CD14-positive monocyte (primary cell): ENCODE results near the gene HAUS2. TPM values are rescaled to one million over a fixed set of nuclear protein-coding genes. Genes with fewer than 3 reads are reported as not detected.

ENCODE experiments used
- DNase-seq, 3 donors: peaks; one replicate each; pipeline ENCODE4 v3.0.0-alpha.2; 2011 to 2022
- H2AFZ ChIP-seq: 2 replicates; pipeline ENCODE4 v1.6.0; 2012; ENCODE audit warnings: mild to moderate bottlenecking, low read depth, low read length, inconsistent platforms; ENCODE audit not compliant: insufficient read depth, poor library complexity, severe bottlenecking
- H3K27ac ChIP-seq, 2 donors: 1 replicate in 1 of 2; 2 replicates in 1 of 2; pipeline ENCODE4 v1.5.1; 2012 to 2013; ENCODE audit warnings: low read length in 2 of 2, control low read depth in 1 of 2, inconsistent platforms in 1 of 2, low read depth in 1 of 2, mild to moderate bottlenecking in 1 of 2
- H3K27me3 ChIP-seq, 2 donors: one replicate each; pipeline versions ENCODE4 v1.6.0 to v1.6.1; 2011 to 2013; ENCODE audit warnings: low read length in 2 of 2; ENCODE audit not compliant: control insufficient read depth in 2 of 2, insufficient read depth in 2 of 2
- H3K36me3 ChIP-seq, 2 donors: replicated peaks in 1 of 2; 1 replicate in 1 of 2; 2 replicates in 1 of 2; pipeline versions ENCODE4 v1.5.1 to v1.6.1; 2012 to 2013; ENCODE audit warnings: low read length in 2 of 2, control low read depth in 1 of 2, inconsistent platforms in 1 of 2, mild to moderate bottlenecking in 1 of 2; ENCODE audit not compliant: insufficient read depth in 2 of 2, control insufficient read depth in 1 of 2
- H3K4me1 ChIP-seq, 2 donors: 1 replicate in 1 of 2; 2 replicates in 1 of 2; pipeline versions ENCODE4 v1.5.1 to v1.6.1; 2012 to 2013; ENCODE audit warnings: low read length in 2 of 2, control low read depth in 1 of 2, inconsistent platforms in 1 of 2, mild to moderate bottlenecking in 1 of 2, moderate library complexity in 1 of 2; ENCODE audit not compliant: insufficient read depth in 2 of 2, control insufficient read depth in 1 of 2
- H3K4me2 ChIP-seq: replicated peaks from 2 replicates; pipeline ENCODE3; 2012; ENCODE audit warnings: low read length, moderate library complexity, mild to moderate bottlenecking; ENCODE audit not compliant: poor library complexity, severe bottlenecking; ENCODE audit errors: extremely low read depth
- H3K4me3 ChIP-seq, 3 experiments: fragments of 200-600 bp in 1 of 3; sonication (generic) in 1 of 3; replicated peaks in 1 of 3; 1 replicate in 2 of 3; 2 replicates in 1 of 3; pipeline ENCODE4 v1.5.1; 2011 to 2013; ENCODE audit warnings: low read length in 3 of 3, mild to moderate bottlenecking in 3 of 3, control low read depth in 2 of 3, low read depth in 2 of 3, inconsistent platforms in 1 of 3, moderate library complexity in 1 of 3
- H3K79me2 ChIP-seq: 2 replicates; pipeline ENCODE4 v1.6.0; 2012; ENCODE audit warnings: mild to moderate bottlenecking, control low read depth, inconsistent platforms, low read length, moderate library complexity; ENCODE audit not compliant: insufficient read depth
- H3K9ac ChIP-seq: 2 replicates; pipeline ENCODE4 v1.6.0; 2017; ENCODE audit warnings: low read length, mild to moderate bottlenecking; ENCODE audit not compliant: insufficient read depth, poor library complexity, severe bottlenecking
- H3K9me3 ChIP-seq, 2 donors: replicated peaks in 1 of 2; 1 replicate in 1 of 2; 2 replicates in 1 of 2; pipeline versions ENCODE4 v1.5.1 to v1.6.1; 2012 to 2013; ENCODE audit warnings: low read length in 2 of 2, control low read depth in 1 of 2; ENCODE audit not compliant: control insufficient read depth in 1 of 2, insufficient read depth in 1 of 2
- H4K20me1 ChIP-seq: 2 replicates; pipeline ENCODE4 v1.6.0; 2012; ENCODE audit warnings: mild to moderate bottlenecking, low read length, control low read depth, moderate library complexity; ENCODE audit not compliant: insufficient read depth
- H3K27ac Mint-ChIP-seq, 7 donors: one replicate each; pipeline ENCODE4 v1.8.0; 2020; ENCODE audit warnings: mild to moderate bottlenecking in 7 of 7, mixed read lengths in 7 of 7, moderate library complexity in 6 of 7, inconsistent platforms in 2 of 7
- H3K27me3 Mint-ChIP-seq, 3 donors: one replicate each; pipeline ENCODE4 v1.8.0; 2021 to 2022; ENCODE audit warnings: low read depth in 3 of 3, mild to moderate bottlenecking in 3 of 3, mixed read lengths in 3 of 3, moderate library complexity in 3 of 3, inconsistent platforms in 1 of 3
- H3K36me3 Mint-ChIP-seq, 2 donors: one replicate each; pipeline ENCODE4 v1.8.0; 2020; ENCODE audit warnings: mixed read lengths in 2 of 2, inconsistent platforms in 1 of 2, mild to moderate bottlenecking in 1 of 2
- H3K4me1 Mint-ChIP-seq: one replicate; pipeline ENCODE4 v1.8.0; 2020; ENCODE audit warnings: mild to moderate bottlenecking, mixed read lengths
- H3K4me3 Mint-ChIP-seq, 2 donors: one replicate each; pipeline ENCODE4 v1.8.0; 2020; ENCODE audit warnings: mild to moderate bottlenecking in 2 of 2, mixed read lengths in 2 of 2, moderate library complexity in 1 of 2
- H3K9me3 Mint-ChIP-seq, 7 donors: one replicate each; pipeline ENCODE4 v1.8.0; 2020 to 2022; ENCODE audit warnings: mixed read lengths in 7 of 7, mild to moderate bottlenecking in 6 of 7, moderate library complexity in 6 of 7, inconsistent platforms in 2 of 7
- WGBS: methylation state at CpG from one replicate; pipeline ENCODE4 v1.1.5; 2013; ENCODE audit warnings: missing lambda C conversion rate; ENCODE audit not compliant: insufficient coverage; 5-methylcytosine and 5-hydroxymethylcytosine counted together
- intact Hi-C, 2 donors: fragments of 100-400 bp; cut with micrococcal nuclease; formaldehyde crosslinking; loops; one replicate each; pipeline versions ENCODE4 v1.15.0 to v1.15.1; 2023
- polyA plus RNA-seq, 3 donors: library from polyadenylated mRNA; depleted of rRNA in 1 of 3; unstranded in 2 of 3; stranded (reverse) in 1 of 3; fragments of 300-500 nt in 2 of 3; fragments of >200 nt in 1 of 3; fragmentation: Illumina TruSeq in 2 of 3; gene quantifications; 1 replicate in 2 of 3; 2 replicates in 1 of 3; pipeline ENCODE4 v1.2.3, GENCODE V29; 2012 to 2021
- TF ChIP-seq, protein P1 (sequence below): fragments of 200-600 bp; IDR thresholded peaks from one replicate; pipeline ENCODE4 v1.8.0; 2022; ENCODE audit warnings: antibody characterized with exemption, mild to moderate bottlenecking

Gene HAUS2
- polyA plus RNA-seq, 3 donors: 12.5 to 22.0 (median 15.9) TPM

DNA sequence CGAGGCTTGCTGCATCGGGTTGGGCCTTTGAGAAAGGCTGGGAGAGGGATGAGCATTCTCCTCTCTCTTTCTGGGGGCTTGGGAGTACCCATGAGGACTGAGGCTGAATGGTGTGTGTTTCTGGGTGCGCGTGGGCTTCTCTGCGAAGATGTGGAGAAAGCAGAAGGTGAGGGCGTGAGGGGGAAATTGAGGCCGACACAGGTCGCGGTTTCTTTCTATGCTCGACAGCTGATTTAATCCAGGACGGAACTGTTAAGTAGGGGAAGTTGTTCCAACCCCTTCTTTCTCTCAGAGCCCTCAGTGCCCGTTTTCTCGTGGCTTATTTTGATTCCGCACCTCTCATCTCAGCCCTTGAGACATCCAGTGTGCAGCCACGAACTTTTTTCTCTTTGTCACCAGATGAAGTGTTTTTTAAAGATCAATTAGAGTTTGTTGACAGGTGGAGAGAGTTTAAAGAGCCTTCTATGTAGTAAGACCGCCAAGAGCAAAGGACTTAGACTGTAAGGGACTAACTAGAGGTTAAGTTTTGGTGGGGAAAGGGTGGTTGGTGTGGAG, 27.5 kb downstream of the HAUS2 start:
- peak in 2 of 3 donors; percentile 5 to 29 for DNase-seq
- H3K4me3 Mint-ChIP-seq: peak overlapping the region; percentile 95 to 97
- H3K27ac Mint-ChIP-seq: peak overlapping the region in 3 of 7 donors; percentile 26 to 90 (median 55)
- H3K9ac ChIP-seq: peak overlapping the region; percentile 30
- H3K27me3 ChIP-seq: peaks cover 21 to 34% of the 10 kb centered on the region in 2 donors
- no peaks in the 10 kb centered on the region for H4K20me1 ChIP-seq
- H2AFZ ChIP-seq: peak overlapping the region; percentile 90
- H3K4me3 ChIP-seq: peak overlapping the region; percentile 45 to 80 (median 61)
- peaks cover 44 to 61% (median 52%) of the 10 kb centered on the region in 3 donors for H3K27me3 Mint-ChIP-seq
- H3K36me3 ChIP-seq: no peaks in the 10 kb centered on the region
- H3K4me1 Mint-ChIP-seq: peaks cover 24% of the 10 kb centered on the region
- peaks cover 0 to 1% (median 0%) of the 10 kb centered on the region in 7 donors for H3K9me3 Mint-ChIP-seq
- no peaks in the 10 kb centered on the region for H3K79me2 ChIP-seq
- peaks cover 19 to 25% of the 10 kb centered on the region in 2 donors for H3K4me1 ChIP-seq
- no peak overlapping the region for H3K27ac ChIP-seq
- 11% methylated on average over 4 of the region's 16 CpGs for WGBS
- TF ChIP-seq, protein P1, sequence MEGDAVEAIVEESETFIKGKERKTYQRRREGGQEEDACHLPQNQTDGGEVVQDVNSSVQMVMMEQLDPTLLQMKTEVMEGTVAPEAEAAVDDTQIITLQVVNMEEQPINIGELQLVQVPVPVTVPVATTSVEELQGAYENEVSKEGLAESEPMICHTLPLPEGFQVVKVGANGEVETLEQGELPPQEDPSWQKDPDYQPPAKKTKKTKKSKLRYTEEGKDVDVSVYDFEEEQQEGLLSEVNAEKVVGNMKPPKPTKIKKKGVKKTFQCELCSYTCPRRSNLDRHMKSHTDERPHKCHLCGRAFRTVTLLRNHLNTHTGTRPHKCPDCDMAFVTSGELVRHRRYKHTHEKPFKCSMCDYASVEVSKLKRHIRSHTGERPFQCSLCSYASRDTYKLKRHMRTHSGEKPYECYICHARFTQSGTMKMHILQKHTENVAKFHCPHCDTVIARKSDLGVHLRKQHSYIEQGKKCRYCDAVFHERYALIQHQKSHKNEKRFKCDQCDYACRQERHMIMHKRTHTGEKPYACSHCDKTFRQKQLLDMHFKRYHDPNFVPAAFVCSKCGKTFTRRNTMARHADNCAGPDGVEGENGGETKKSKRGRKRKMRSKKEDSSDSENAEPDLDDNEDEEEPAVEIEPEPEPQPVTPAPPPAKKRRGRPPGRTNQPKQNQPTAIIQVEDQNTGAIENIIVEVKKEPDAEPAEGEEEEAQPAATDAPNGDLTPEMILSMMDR: no peak
- no peaks in the 10 kb centered on the region for H3K9me3 ChIP-seq
- peak overlapping the region; percentile 97 for H3K4me2 ChIP-seq
- intact Hi-C loops: no loop called here
- H3K36me3 Mint-ChIP-seq: no peaks in the 10 kb centered on the region

DNA sequence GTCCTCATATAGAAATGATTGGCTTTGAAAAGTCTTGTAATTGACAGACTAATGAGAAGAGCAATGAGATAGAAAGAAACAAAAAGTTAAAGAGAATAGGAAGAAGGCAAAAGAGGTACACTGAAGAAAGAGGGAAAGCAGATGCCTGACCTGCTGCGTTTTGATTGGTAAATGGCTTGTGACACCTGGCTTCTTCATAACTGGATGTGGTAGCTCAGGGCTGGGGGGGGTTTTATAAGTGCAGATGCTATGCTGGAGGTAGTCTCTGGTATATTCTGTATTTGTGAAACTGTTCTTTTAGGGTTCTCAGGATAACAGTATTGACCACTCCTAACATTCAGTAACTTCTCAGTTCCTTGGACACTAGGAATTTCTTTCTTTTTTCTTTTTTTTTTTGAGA, 28.1 kb downstream of the HAUS2 start:
- TF ChIP-seq, protein P1: no peak

More for the DNA sequence above, 28.1 kb downstream of the HAUS2 start:
- H3K9me3 Mint-ChIP-seq: peaks cover 0 to 1% (median 0%) of the 10 kb centered on the region in 7 donors
- Histone ChIP-seq H2AFZ (no peak overlapping the region), H3K4me1 (peaks cover 24 to 31% of the 10 kb centered on the region in 2 donors), H3K4me3 (no peak overlapping the region), H3K27ac (no peak overlapping the region), H3K36me3 (no peaks in the 10 kb centered on the region), H3K79me2 (no peaks in the 10 kb centered on the region), H4K20me1 (no peaks in the 10 kb centered on the region), H3K9ac (no peak overlapping the region), H3K9me3 (no peaks in the 10 kb centered on the region), H3K4me2 (no peak overlapping the region), H3K27me3 (peaks cover 21 to 35% of the 10 kb centered on the region in 2 donors)
- intact Hi-C loops: no loop called here
- DNase-seq: no peak
- H3K27ac Mint-ChIP-seq: no peak overlapping the region
- WGBS: 61% methylated on average over 1 of the region's 1 CpG
- no peaks in the 10 kb centered on the region for H3K36me3 Mint-ChIP-seq
- H3K27me3 Mint-ChIP-seq: peaks cover 45 to 66% (median 56%) of the 10 kb centered on the region in 3 donors
- peak overlapping the region in 1 of 2 donors; percentile 95 for H3K4me3 Mint-ChIP-seq
- H3K4me1 Mint-ChIP-seq: peaks cover 31% of the 10 kb centered on the region
